Tibial artery (tissue), 4 donors: ENCODE results near the gene MAPK1.

Experiments used
- DNase-seq, 2 donors: peaks; one replicate each; pipeline ENCODE4 v3.0.0-alpha.2; 2019
- H3K27ac ChIP-seq, 2 donors: fragments of 200-600 bp; sonication (generic) in 1 of 2; 1 replicate in 1 of 2; 2 replicates in 1 of 2; pipeline ENCODE4 v1.5.1; 2018 to 2019; ENCODE audit warnings: mild to moderate bottlenecking in 1 of 2
- H3K27me3 ChIP-seq, 2 donors: fragments of 200-600 bp; sonication (generic) in 1 of 2; one replicate each; pipeline versions ENCODE4 v1.5.1 to v1.6.0; 2016 to 2019
- H3K36me3 ChIP-seq, 3 donors: fragments of 200-600 bp; sonication (generic) in 2 of 3; one replicate each; pipeline ENCODE4 v1.5.1; 2016 to 2019; ENCODE audit warnings: mild to moderate bottlenecking in 2 of 3
- H3K4me1 ChIP-seq, 4 donors: fragments of 200-600 bp; sonication (generic) in 2 of 4; 1 replicate in 3 of 4; 2 replicates in 1 of 4; pipeline ENCODE4 v1.5.1; 2016 to 2019
- H3K4me3 ChIP-seq, 2 donors: fragments of 200-600 bp; sonication (generic) in 1 of 2; 1 replicate in 1 of 2; 2 replicates in 1 of 2; pipeline ENCODE4 v1.5.1; 2018 to 2019; ENCODE audit warnings: mild to moderate bottlenecking in 2 of 2
- H3K9me3 ChIP-seq, 3 donors: fragments of 200-600 bp; sonication (generic) in 1 of 3; one replicate each; pipeline ENCODE4 v1.5.1; 2016 to 2019
- intact Hi-C: fragments of 100-400 bp; cut with DNase I; formaldehyde crosslinking; loops from one replicate; pipeline ENCODE4 v1.15.0; 2023; ENCODE audit warnings: low total_unique reads
- TF ChIP-seq, protein P1 (sequence below), 2 experiments: fragments of 200-600 bp in 1 of 2; fragments of 450-650 bp in 1 of 2; IDR thresholded peaks; one replicate each; pipeline ENCODE4 v1.5.1; 2017 to 2019; ENCODE audit warnings: antibody characterized with exemption in 2 of 2, mild to moderate bottlenecking in 1 of 2, moderate library complexity in 1 of 2

Gene MAPK1

DNA sequence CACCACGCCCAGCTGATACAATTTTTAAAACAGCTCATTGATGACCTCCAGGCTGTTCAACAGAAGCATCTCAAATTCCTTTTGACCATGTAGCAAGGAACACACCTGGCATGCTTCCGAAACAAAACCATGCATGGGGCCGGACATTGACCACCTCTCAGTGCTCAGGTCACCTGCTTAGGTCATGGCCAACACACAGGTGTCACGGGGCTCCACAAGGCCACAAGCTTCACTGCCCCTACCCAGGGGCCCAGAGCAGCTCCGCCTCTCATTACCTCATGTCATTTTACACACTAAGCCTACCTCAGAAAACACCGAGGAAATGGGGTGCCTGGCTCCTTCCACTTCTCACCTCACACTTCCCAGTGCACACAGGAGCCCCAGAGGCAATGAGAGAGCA is 158.5 kb downstream of the MAPK1 start:
- H3K4me1 ChIP-seq: peaks cover 0 to 4% (median 2%) of the 10 kb centered on the region in 4 donors
- TF ChIP-seq, protein P1, sequence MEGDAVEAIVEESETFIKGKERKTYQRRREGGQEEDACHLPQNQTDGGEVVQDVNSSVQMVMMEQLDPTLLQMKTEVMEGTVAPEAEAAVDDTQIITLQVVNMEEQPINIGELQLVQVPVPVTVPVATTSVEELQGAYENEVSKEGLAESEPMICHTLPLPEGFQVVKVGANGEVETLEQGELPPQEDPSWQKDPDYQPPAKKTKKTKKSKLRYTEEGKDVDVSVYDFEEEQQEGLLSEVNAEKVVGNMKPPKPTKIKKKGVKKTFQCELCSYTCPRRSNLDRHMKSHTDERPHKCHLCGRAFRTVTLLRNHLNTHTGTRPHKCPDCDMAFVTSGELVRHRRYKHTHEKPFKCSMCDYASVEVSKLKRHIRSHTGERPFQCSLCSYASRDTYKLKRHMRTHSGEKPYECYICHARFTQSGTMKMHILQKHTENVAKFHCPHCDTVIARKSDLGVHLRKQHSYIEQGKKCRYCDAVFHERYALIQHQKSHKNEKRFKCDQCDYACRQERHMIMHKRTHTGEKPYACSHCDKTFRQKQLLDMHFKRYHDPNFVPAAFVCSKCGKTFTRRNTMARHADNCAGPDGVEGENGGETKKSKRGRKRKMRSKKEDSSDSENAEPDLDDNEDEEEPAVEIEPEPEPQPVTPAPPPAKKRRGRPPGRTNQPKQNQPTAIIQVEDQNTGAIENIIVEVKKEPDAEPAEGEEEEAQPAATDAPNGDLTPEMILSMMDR (IDR thresholded peaks at IDR 0.05): no peak
- no peaks in the 10 kb centered on the region for H3K9me3 ChIP-seq
- intact Hi-C loops: no loop called here
- no peak overlapping the region for H3K27ac ChIP-seq
- peaks cover 0 to 21% (median 0%) of the 10 kb centered on the region in 3 donors for H3K36me3 ChIP-seq
- no peaks in the 10 kb centered on the region for H3K27me3 ChIP-seq
- no peak overlapping the region for H3K4me3 ChIP-seq
- DNase-seq: no peak

DNA sequence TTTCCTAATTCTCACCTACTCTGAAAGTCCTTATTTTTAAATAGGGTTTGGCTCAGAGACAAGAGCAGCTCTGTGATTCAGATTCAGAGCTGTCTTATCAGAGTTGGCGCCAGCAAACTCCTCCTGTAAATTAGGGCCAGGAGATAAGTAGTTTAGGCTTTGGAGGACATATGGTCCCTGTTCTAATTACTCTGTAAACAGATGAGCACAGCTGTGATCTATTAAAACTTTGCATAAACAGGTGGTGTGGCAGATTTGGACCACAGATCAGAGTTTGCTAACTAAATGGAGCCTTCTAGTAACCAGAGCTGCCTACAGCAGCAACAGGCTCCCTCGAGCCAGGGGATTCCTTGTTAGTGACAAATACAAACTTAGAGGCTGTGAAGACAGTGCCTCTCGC is 159.8 kb downstream of the MAPK1 start:
- intact Hi-C loops: no loop called here
- Histone ChIP-seq H3K27ac (no peak overlapping the region), H3K4me1 (no peaks in the 10 kb centered on the region), H3K9me3 (no peaks in the 10 kb centered on the region), H3K27me3 (no peaks in the 10 kb centered on the region), H3K4me3 (no peak overlapping the region), H3K36me3 (peaks cover 0 to 32% (median 0%) of the 10 kb centered on the region in 3 donors)
- TF ChIP-seq, protein P1 (IDR thresholded peaks at IDR 0.05): no peak
- no peak for DNase-seq
